PC-9 (cell line): ENCODE data around the gene PDCD6IP. TPM values are rescaled to one million over a fixed set of nuclear protein-coding genes. Genes with fewer than 3 reads are reported as not detected.

ENCODE experiments used
- BruUV-seq: library from RNA; stranded (reverse); fragments of 400-500 nt; replicated peaks from 2 replicates; lab custom pipeline; 2021; lab: Mats Ljungman, UMichigan
- CTCF ChIA-PET: fragments of 300-600 bp; sonication (Branson Sonifier 250); formaldehyde crosslinking; loops from one replicate; lab custom pipeline; 2022; ENCODE audit warnings: antibody characterized with exemption; lab: Charles Lee
- POLR2A ChIA-PET: fragments of 300-600 bp; sonication (Branson Sonifier 250); formaldehyde crosslinking; loops from one replicate; lab custom pipeline; 2022; ENCODE audit warnings: antibody characterized with exemption; ENCODE audit not compliant: unreplicated experiment; lab: Charles Lee
- DNase-seq, 2 experiments: peaks; one replicate each; pipeline versions ENCODE4 v3.0.0 to v3.0.0-alpha.2; 2015 to 2022; ENCODE audit warnings: mixed read lengths in 1 of 2
- H2AFZ ChIP-seq: fragments of 200-600 bp; sonication (generic); 2 replicates; pipeline ENCODE4 v1.8.1; 2017; ENCODE audit warnings: antibody characterized with exemption
- H3F3A ChIP-seq: fragments of 200-600 bp; sonication (generic); 2 replicates; pipeline ENCODE4 v1.8.1; 2017; ENCODE audit warnings: antibody characterized with exemption, mild to moderate bottlenecking, low read depth; ENCODE audit not compliant: insufficient read depth
- H3K27ac ChIP-seq: fragments of 200-600 bp; sonication (generic); 2 replicates; pipeline ENCODE4 v1.6.1; 2016; ENCODE audit warnings: mixed run types
- H3K27me3 ChIP-seq: fragments of 200-600 bp; sonication (generic); 2 replicates; pipeline ENCODE4 v1.6.1; 2016; ENCODE audit warnings: low read depth, mixed run types; ENCODE audit not compliant: insufficient read depth
- H3K36me3 ChIP-seq: fragments of 200-600 bp; sonication (generic); 2 replicates; pipeline ENCODE4 v1.6.1; 2016; ENCODE audit warnings: low read depth, mixed run types
- H3K4me1 ChIP-seq: fragments of 200-600 bp; sonication (generic); replicated peaks from 2 replicates; pipeline ENCODE4 v1.6.1; 2016; ENCODE audit warnings: mixed run types; ENCODE audit not compliant: insufficient read depth
- H3K4me2 ChIP-seq: fragments of 200-600 bp; sonication (generic); 2 replicates; pipeline ENCODE4 v1.6.1; 2017; ENCODE audit warnings: mixed run types
- H3K4me3 ChIP-seq: fragments of 200-600 bp; sonication (generic); 2 replicates; pipeline ENCODE4 v1.6.1; 2016; ENCODE audit warnings: mixed run types
- H3K79me2 ChIP-seq: fragments of 200-600 bp; sonication (generic); 2 replicates; pipeline ENCODE4 v1.6.1; 2017; ENCODE audit warnings: low read depth, mixed run types
- H3K9me2 ChIP-seq: fragments of 200-600 bp; sonication (generic); 2 replicates; pipeline ENCODE4 v1.8.1; 2017; ENCODE audit warnings: mild to moderate bottlenecking; ENCODE audit not compliant: insufficient read depth
- H3K9me3 ChIP-seq: fragments of 200-600 bp; sonication (generic); 2 replicates; pipeline ENCODE4 v1.8.1; 2016; ENCODE audit warnings: low read depth; ENCODE audit not compliant: insufficient read depth
- H4K20me1 ChIP-seq: fragments of 200-600 bp; sonication (generic); 2 replicates; pipeline ENCODE4 v1.8.1; 2017; ENCODE audit not compliant: insufficient read depth
- EZH2 ChIP-seq: fragments of 200-600 bp; sonication (generic); IDR thresholded peaks from 2 replicates; pipeline ENCODE4 v1.8.0; 2017; ENCODE audit warnings: antibody characterized with exemption, low read depth
- intact Hi-C: fragments of 100-400 bp; cut with micrococcal nuclease; formaldehyde crosslinking; loops from one replicate; pipeline ENCODE4 v1.10.0; 2022; ENCODE audit not compliant: unreplicated experiment
- total RNA-seq: library from RNA; stranded (reverse); gene quantifications from 2 replicates; pipeline ENCODE4 v1.2.3, GENCODE V29; 2021
- TF ChIP-seq, protein P1 (sequence below): fragments of 200-600 bp; sonication (generic); conservative IDR thresholded peaks from 2 replicates; pipeline ENCODE4 v1.6.1; 2017; ENCODE audit warnings: mixed run types, antibody characterized with exemption, mild to moderate bottlenecking, moderate library complexity

Gene PDCD6IP
- total RNA-seq, 1 experiment from 2014 or later: 209 TPM

- no peak overlapping the region for H3K27ac ChIP-seq
- H3K4me3 ChIP-seq: no peak overlapping the region
- H3K9me2 ChIP-seq: no peaks in the 10 kb centered on the region
- H3K4me2 ChIP-seq: no peak overlapping the region
- no peaks in the 10 kb centered on the region; the same call in 1 of the 2 replicates for H4K20me1 ChIP-seq
- BruUV-seq: no TSS peak
- intact Hi-C loops: no loop called here
- DNase-seq: no peak
- no peak overlapping the region for H2AFZ ChIP-seq
- H3K79me2 ChIP-seq: no peaks in the 10 kb centered on the region
- POLR2A ChIA-PET: no interaction called here
- no peaks in the 10 kb centered on the region for H3K27me3 ChIP-seq
- CTCF ChIA-PET: no interaction called here
- H3F3A ChIP-seq: no peaks in the 10 kb centered on the region
- no peaks in the 10 kb centered on the region for H3K9me3 ChIP-seq
- TF ChIP-seq, protein P1, sequence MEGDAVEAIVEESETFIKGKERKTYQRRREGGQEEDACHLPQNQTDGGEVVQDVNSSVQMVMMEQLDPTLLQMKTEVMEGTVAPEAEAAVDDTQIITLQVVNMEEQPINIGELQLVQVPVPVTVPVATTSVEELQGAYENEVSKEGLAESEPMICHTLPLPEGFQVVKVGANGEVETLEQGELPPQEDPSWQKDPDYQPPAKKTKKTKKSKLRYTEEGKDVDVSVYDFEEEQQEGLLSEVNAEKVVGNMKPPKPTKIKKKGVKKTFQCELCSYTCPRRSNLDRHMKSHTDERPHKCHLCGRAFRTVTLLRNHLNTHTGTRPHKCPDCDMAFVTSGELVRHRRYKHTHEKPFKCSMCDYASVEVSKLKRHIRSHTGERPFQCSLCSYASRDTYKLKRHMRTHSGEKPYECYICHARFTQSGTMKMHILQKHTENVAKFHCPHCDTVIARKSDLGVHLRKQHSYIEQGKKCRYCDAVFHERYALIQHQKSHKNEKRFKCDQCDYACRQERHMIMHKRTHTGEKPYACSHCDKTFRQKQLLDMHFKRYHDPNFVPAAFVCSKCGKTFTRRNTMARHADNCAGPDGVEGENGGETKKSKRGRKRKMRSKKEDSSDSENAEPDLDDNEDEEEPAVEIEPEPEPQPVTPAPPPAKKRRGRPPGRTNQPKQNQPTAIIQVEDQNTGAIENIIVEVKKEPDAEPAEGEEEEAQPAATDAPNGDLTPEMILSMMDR: no peak
- TF ChIP-seq EZH2: no peak
- no peaks in the 10 kb centered on the region for H3K36me3 ChIP-seq
- H3K4me1 ChIP-seq: no peaks in the 10 kb centered on the region
These were observed 28.3 kb downstream of the PDCD6IP start for GRCh38 chr3:33826688-33827087.

DNA sequence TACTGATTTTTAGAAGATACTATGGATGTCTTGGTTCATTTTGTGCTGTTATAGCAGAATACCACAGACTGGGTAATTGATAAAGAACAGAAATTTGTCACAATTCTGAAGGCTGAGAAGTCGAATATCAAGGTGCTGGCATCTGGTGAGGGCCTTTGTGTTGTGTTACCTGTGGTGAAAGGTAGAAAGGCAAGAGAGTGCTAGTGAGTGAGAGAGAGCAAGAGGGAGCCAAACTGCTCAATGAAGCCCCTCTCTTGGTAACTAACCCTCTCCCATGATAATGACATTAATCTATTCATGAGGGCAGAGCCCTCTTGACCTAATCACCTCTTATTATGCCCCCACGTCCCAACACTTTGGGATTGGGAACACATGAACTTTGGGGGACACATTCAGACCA is 31.3 kb downstream of the PDCD6IP start:
- no peak overlapping the region for H3K4me2 ChIP-seq
- POLR2A ChIA-PET: no interaction called here
- no peaks in the 10 kb centered on the region for H3K9me3 ChIP-seq
- H3F3A ChIP-seq: no peaks in the 10 kb centered on the region
- no peaks in the 10 kb centered on the region for H3K27me3 ChIP-seq
- no peaks in the 10 kb centered on the region for H3K79me2 ChIP-seq
- H4K20me1 ChIP-seq: no peaks in the 10 kb centered on the region
- no peaks in the 10 kb centered on the region for H3K9me2 ChIP-seq
- H3K4me1 ChIP-seq: no peaks in the 10 kb centered on the region
- TF ChIP-seq, protein P1: no peak
- no peak for TF ChIP-seq EZH2
- CTCF ChIA-PET: interaction anchor here (0.6 kb wide), 1 partner anchor 24 kb away, joined by 5 read pairs; no protein-coding TSS in a partner anchor
- no peak overlapping the region for H2AFZ ChIP-seq
- BruUV-seq: no TSS peak
- H3K27ac ChIP-seq: no peak overlapping the region
- H3K4me3 ChIP-seq: no peak overlapping the region
- H3K36me3 ChIP-seq: no peaks in the 10 kb centered on the region
- intact Hi-C loops: no loop called here
- DNase-seq: no peak

DNA sequence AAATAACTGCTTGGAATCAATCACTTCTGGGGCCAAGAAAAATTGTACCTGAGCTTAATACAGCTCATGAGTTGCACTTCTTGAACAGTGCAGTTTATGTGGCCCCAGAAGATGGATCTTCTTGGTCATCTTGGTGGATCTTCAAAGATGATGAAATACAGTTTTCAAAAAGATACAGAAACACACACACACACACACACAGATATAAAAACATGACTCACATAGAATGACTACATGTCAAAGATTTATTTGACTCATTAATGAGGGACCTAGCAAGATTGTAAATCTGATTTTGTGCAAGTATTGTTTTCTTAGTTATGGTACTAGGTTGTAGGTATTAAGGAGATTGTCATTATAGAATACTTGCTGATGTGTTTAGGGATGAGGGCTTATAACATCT is 32.6 kb downstream of the PDCD6IP start:
- no peak overlapping the region for H3K27ac ChIP-seq
- H4K20me1 ChIP-seq: no peaks in the 10 kb centered on the region
- no peaks in the 10 kb centered on the region for H3K36me3 ChIP-seq
- no peaks in the 10 kb centered on the region for H3K79me2 ChIP-seq
- H3K4me1 ChIP-seq: no peaks in the 10 kb centered on the region
- no peaks in the 10 kb centered on the region for H3K9me2 ChIP-seq
- DNase-seq: no peak
- no peaks in the 10 kb centered on the region for H3K27me3 ChIP-seq
- H3K4me3 ChIP-seq: no peak overlapping the region
- no peak overlapping the region for H3K4me2 ChIP-seq
- H3K9me3 ChIP-seq: no peaks in the 10 kb centered on the region
- no TSS peak for BruUV-seq
- intact Hi-C loops: no loop called here
- no peak overlapping the region for H2AFZ ChIP-seq
- ChIA-PET POLR2A (interaction anchor here (0.7 kb wide), 1 partner anchor 29 kb away, joined by 4 read pairs; no protein-coding TSS in a partner anchor), CTCF (no interaction called here)
- no peaks in the 10 kb centered on the region for H3F3A ChIP-seq
- no peak for TF ChIP-seq EZH2
- TF ChIP-seq, protein P1: no peak
